Measurements from ENCODE around the gene ATOH7.
A peak's percentile ranks its signal among the peaks of the same experiment; 100 is the strongest.
"Not testable (repeated sequence)": the region's sequence is repeated elsewhere in the genome, so short reads cannot be mapped to it uniquely, and the experiment has no call there.

ATOH7 gene

GRCh38 chr10:68231817-68232251 is at the start of gene ATOH7:
Gene ATOH7, minus strand, starts transcription at chr10:68232113. Its CDS starts 436 bp downstream, at chr10:68231677.
- Histone ChIP-seq H3K27ac (peak within 1 kb of the TSS in 11 of 21 experiments; percentile 5 to 67 (median 30)), H3K4me3 (peak within 1 kb of the TSS; percentile 37 to 58 (median 53))

GRCh38 chr10:68280758-68281157 is 48.8 kb upstream of the ATOH7 start:
- H3K27ac ChIP-seq, result no peak overlapping the region
- H3K4me3 ChIP-seq, result no peak overlapping the region

GRCh38 chr10:68278906-68279753 is 47.2 kb upstream of the ATOH7 start:
- not testable (repeated sequence) for H3K27ac ChIP-seq, H3K4me3 ChIP-seq

GRCh38 chr10:68277814-68278213 is 45.9 kb upstream of the ATOH7 start:
- not testable (repeated sequence) for H3K27ac ChIP-seq, H3K4me3 ChIP-seq

GRCh38 chr10:68276224-68276623 is 44.3 kb upstream of the ATOH7 start:
- Histone ChIP-seq H3K4me3 (no peak overlapping the region), H3K27ac (no peak overlapping the region)

- no peak overlapping the region for H3K4me3 ChIP-seq
These were observed 43.8 kb upstream of the ATOH7 start for GRCh38 chr10:68275600-68276126.

GRCh38 chr10:68272833-68273232 is 40.9 kb upstream of the ATOH7 start:
- no peak overlapping the region for H3K27ac ChIP-seq
- no peak overlapping the region for H3K4me3 ChIP-seq

More at GRCh38 chr10:68275600-68276126, 43.8 kb upstream of the ATOH7 start:
- no peak overlapping the region for H3K27ac ChIP-seq

- no peak overlapping the region for H3K4me3 ChIP-seq
- no peak overlapping the region for H3K27ac ChIP-seq
These were observed 39.4 kb upstream of the ATOH7 start for GRCh38 chr10:68271196-68271882.

- no peak overlapping the region for H3K27ac ChIP-seq
These were observed 37.8 kb upstream of the ATOH7 start for GRCh38 chr10:68269562-68270290.

GRCh38 chr10:68261132-68261856 is 29.4 kb upstream of the ATOH7 start:
- Histone ChIP-seq H3K4me3 (no peak overlapping the region), H3K27ac (no peak overlapping the region)

More at GRCh38 chr10:68269562-68270290, 37.8 kb upstream of the ATOH7 start:
- H3K4me3 ChIP-seq, result no peak overlapping the region

- Histone ChIP-seq H3K27ac (no peak overlapping the region), H3K4me3 (no peak overlapping the region)
These were observed 21.4 kb upstream of the ATOH7 start for GRCh38 chr10:68253346-68253745.

GRCh38 chr10:68251625-68252495 is 19.9 kb upstream of the ATOH7 start:
- Histone ChIP-seq H3K27ac (no peak overlapping the region), H3K4me3 (no peak overlapping the region)

GRCh38 chr10:68251151-68251550 is 19.2 kb upstream of the ATOH7 start:
- Histone ChIP-seq H3K4me3 (no peak overlapping the region), H3K27ac (no peak overlapping the region)

GRCh38 chr10:68249297-68249696 is 17.4 kb upstream of the ATOH7 start:
- H3K4me3 ChIP-seq, result no peak overlapping the region
- no peak overlapping the region for H3K27ac ChIP-seq

GRCh38 chr10:68247931-68248330 is 16.0 kb upstream of the ATOH7 start:
- Histone ChIP-seq H3K27ac (no peak overlapping the region), H3K4me3 (no peak overlapping the region)

GRCh38 chr10:68246397-68246796 is 14.5 kb upstream of the ATOH7 start:
- H3K27ac ChIP-seq, H3K4me3 ChIP-seq: not testable (repeated sequence)

- Histone ChIP-seq H3K4me3 (no peak overlapping the region), H3K27ac (no peak overlapping the region)
These were observed 10.1 kb upstream of the ATOH7 start for GRCh38 chr10:68242051-68242450.

- Histone ChIP-seq H3K4me3 (no peak overlapping the region), H3K27ac (no peak overlapping the region)
These were observed 7.8 kb upstream of the ATOH7 start for GRCh38 chr10:68239596-68240150.

Data from skin epidermis (tissue), 12 donors.